NCI-H187 treated with DMSO at 0.1 percent for 48 hours (cell line): ENCODE results near the gene TPCN1.

Experiments
- DNase-seq: peaks from one replicate; lab custom pipeline; 2025; lab: John Stamatoyannopoulos, UW

The TPCN1 gene

GRCh38 chr12:113262710-113263109, 41.4 kb downstream of the TPCN1 start:
- no peak for DNase-seq

DNA sequence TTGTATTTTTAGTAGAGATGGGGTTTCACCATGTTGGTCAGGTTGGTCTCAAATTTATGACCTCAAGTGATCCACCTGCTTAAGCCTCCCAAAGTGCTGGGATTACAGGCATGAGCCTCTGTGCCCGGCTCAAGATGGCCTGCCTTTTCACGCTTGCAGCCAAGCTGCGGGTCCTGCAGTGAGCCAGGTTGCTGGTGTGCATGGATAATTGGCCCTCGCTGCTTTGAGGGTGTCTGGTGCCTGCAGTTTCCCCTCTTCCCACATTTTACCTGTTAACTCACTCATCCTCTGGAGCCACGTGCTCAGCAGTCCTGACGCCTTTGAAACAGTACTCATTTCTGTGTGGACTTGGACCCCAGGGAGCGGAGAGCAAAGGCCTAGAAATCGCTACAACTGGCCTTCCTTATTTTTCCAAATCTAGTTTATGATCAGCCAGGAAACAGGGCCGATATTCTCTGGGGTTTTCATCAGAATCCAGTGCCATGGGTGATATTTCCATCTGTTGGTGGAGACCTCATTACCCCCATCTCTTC, 42.2 kb downstream of the TPCN1 start:
- no peak for DNase-seq

DNA sequence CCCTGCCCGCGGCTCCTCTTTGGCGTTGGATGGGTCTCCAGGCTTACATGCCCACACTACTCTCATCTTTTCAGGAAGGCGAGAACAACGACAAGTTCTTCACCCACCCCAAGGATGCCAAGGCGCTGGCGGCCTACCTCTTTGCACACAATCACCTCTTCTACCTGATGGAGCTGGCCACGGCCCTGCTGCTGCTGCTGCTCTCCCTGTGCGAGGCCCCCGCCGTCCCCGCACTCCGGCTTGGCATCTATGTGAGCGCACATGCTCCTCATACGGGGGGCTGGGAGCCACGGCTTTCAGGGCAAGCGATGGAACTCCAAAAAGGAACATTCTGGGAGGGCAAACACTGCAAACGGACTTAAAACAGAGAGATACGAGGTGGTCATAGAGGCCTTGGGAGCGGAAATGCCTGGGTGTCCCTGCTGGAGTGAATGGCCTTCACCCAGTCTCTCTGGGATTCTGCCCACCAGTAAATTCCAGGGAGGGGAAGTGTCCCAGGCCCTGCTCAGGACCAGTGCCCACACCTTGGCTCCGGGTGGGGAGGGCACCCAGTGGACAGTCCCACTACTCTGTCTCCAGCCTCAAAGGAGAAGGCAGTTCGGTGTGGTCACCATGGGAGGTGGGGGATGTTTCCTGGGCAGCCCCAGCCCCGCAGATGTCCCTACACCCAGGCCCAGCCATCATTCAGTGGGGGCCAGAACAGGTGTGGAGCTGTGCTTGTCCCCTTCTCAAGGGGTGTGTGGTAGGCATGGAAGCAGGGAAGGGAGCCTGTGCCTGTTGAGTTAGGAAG, 45.0 kb downstream of the TPCN1 start:
- no peak for DNase-seq

DNA sequence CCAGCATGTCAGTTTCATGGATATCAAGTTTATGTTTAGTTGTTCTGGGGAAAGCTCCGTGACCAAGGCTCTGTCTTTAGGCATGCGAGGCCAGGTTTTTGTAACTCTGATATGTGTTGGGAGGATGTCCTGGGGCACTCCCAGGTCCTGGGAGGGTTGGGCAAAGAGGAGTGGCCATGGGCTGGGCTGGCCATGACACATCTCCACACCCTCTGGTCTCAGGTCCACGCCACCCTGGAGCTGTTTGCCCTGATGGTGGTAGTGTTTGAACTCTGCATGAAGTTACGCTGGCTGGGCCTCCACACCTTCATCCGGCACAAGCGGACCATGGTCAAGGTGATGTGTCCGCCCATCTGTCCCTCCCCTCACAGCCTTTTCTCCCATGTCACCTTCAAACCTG, 46.4 kb downstream of the TPCN1 start:
- no peak for DNase-seq

DNA sequence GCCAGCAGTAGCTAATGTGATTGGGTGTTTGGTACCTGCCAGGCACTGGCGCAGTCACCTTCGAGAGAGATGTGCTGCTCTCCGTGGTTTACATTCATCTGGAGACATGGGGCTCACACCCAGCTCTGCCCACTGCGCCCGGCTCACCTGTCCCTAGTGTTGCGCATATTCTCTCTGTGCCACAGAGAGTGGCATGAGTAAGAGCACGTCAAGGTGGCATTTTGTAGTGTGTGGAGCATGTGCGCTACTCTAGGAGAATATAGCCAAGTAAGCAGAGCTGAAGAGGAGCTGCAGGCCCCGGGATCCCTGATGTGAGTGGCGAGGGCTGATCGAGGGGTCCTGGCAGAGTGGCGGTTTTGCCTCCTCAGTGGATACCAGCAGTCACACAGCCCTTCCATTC, 46.9 kb downstream of the TPCN1 start:
- DNase-seq, result no peak

DNA sequence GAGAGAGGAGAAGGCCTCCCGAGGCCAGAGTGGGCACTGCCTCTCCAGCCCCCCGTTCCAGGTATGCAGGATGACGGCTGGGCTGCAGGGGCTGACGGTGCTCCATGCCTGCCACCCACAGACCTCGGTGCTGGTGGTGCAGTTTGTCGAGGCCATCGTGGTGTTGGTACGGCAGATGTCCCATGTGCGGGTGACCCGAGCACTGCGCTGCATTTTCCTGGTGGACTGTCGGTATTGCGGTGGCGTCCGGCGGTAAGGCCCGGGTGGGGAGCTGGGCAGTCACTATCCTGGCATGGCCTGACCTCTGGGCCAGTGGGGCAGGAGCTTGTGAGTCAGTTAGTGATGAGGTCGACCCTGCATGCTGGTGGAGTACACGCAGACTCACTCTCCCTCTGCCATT, 47.4 kb downstream of the TPCN1 start:
- no peak for DNase-seq

DNA sequence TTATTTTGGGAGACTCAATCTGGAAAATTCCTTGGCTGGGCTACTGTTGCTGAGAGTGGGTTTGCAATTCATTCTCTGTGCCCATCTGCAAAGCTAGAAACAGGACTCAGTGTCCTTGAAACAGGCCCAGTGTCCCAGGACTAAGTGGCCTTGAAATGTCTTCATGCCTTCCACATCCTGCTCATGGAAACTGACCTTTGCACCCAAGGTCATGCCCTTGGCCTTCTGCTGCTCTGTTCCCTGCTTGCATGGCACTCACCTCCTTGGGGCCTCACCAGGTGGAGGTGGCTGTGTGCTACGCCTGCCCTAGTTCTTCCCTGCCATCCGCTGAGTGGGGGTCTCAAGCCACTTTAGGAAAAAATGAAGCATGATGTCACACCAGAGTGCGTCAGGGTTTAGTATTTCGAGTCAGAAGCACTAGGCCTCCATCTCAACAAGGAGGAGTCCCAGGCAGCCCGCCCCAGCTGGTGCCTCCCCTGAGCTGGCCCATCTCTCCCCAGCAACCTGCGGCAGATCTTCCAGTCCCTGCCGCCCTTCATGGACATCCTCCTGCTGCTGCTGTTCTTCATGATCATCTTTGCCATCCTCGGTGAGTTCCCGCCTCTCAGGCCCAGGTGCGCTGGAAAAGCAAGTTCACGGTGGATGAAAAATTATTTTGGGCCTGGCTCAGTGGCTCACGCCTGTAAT, 48.1 kb downstream of the TPCN1 start:
- DNase-seq, result no peak

DNA sequence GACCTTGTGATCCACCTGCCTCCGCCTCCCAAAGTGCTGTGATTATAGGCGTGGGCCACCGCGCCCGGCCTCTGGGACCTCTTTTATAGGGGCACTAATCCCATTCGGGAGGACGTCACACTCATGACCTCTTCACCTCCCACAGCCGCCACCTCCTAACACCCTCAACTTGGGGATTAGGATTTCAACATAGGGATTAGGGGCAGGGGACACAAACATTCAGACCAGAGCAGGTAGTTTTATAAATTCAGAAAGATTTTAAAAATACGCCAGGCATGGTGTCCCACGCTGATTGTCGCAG, 49.4 kb downstream of the TPCN1 start:
- no peak for DNase-seq

DNA sequence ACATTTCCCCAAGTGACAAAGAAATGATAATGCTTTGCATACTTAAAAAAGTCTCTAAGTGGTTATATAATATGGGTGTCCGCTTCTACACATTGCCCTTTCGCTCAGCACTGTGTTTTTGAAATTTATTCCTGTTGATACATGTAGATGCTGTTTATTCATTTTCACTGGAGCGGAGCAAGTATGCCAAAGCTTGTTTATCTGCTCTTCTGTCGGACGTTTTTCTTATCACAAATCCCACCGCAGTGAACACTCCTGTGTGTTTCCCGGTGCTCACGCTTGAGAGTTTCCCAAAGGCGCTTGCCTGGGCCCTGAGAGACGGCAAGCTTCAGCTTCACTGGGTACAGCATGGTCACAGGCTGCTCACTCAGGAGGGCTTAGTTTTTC, 50.2 kb downstream of the TPCN1 start:
- DNase-seq, result no peak

- no peak for DNase-seq
These were observed 50.7 kb downstream of the TPCN1 start for GRCh38 chr12:113271853-113272561.

- no peak for DNase-seq
These were observed 51.9 kb downstream of the TPCN1 start for GRCh38 chr12:113273053-113273725.

- no peak for DNase-seq
These were observed 53.6 kb downstream of the TPCN1 start for GRCh38 chr12:113274848-113275247.

- DNase-seq, result no peak
These were observed 55.0 kb downstream of the TPCN1 start for GRCh38 chr12:113276306-113276705.

- no peak for DNase-seq
These were observed 55.8 kb downstream of the TPCN1 start for GRCh38 chr12:113276946-113277500.

- no peak for DNase-seq
These were observed 56.2 kb downstream of the TPCN1 start for GRCh38 chr12:113277511-113277910.

DNA sequence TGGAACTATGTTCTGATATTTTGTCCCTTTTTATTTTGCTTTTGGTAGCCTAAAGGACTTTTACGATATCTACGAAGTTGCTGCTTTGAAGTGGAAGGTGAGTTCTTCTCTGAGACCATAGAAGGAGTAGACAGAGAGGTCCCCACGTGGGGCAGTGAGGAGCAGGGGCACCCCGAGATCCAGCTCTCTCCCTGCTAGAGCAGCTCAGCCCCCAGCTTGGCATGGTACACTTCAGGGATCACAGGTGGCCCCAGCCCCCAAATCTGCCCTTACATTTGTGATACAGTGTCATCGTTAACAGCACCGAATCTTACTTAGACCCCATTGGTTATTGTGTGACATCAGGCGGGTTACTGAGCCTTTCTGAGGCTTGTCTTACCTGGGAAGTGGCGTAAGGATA, 56.9 kb downstream of the TPCN1 start:
- no peak for DNase-seq

DNA sequence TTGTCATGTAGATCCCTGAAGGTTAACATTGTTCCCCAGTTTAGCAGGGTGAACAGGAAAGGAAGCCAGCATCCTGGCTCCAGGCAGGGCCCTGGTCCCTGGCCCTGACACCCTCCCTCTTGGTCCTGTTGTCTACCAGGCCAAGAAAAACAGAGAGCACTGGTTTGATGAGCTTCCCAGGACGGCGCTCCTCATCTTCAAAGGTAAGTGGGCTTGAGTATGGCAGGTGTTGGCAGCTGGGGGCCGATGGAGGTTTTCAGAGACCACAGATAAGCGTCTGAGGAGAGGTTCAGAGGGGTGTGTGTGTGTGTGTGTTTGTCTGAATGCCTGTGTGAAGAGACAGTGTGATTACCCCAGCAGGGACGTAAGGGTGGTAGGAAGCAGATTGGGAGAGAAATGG, 57.4 kb downstream of the TPCN1 start:
- DNase-seq, result peak; percentile 40

GRCh38 chr12:113284751-113285150, 63.5 kb downstream of the TPCN1 start:
- DNase-seq, result no peak

DNA sequence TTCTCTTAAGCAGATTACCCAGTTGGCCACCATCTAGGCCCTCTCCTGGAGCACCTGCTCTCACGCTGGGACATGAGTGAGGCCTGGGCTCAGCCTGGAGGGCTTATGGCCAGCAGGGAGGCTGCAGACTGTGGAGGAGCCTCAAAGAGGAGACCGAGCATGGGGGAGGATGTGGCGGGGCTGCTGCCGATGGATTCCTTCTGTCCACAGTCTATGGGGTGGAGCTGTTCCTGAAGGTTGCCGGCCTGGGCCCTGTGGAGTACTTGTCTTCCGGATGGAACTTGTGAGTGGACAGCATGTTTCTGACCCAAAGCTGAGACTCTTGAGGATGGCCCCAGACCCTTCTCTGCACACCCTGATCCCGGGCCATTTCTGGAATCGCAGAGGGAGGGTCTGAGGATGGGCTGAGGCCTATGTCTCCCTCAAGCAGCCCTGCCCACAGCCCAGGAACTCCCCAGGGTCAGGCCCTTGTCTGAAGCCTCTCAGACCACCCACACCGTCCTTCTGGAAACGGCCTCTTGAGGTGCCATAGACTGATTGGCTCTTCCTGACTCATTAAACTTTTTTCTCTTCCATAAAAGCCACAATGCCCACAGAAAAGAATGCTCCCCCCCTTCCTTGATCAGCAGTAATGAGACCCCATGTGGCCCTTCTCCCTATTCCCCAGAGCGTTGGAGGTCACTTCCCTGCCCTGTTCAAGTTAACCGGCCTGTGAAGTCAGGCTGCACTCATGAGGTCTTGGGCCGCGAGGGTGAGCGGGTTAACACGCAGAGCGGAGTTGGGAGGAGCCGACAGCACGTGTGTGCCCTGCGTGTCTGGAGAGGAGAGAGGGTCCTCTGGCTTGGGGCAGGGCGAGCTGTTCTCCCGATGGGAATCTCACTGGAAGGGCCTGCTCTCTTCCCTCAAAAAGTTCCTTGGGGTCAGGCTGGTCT, 64.7 kb downstream of the TPCN1 start:
- no peak for DNase-seq

DNA sequence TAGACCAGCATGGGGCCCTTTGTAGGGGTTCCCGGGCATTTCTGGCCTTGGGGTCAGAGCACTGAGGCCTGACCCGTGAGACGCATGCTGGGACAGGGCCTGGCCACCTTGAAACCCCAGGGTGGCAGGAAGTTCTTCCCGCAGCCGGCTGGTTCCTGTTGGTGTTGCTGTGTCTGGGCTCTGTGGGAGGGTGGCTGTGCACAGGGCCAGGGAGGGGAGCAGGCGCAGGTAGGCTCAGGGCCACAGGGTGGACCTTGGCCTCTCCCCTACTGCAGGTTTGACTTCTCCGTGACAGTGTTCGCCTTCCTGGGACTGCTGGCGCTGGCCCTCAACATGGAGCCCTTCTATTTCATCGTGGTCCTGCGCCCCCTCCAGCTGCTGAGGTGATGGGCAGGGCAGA, 65.4 kb downstream of the TPCN1 start:
- no peak for DNase-seq
